Adrenal gland (tissue), 12 donors: Measurements from ENCODE around the gene B4GALNT3. TPM values are rescaled to one million over a fixed set of nuclear protein-coding genes. Genes with fewer than 3 reads are reported as not detected.

Source experiments
- DNase-seq, 7 donors: peaks; one replicate each; pipeline ENCODE4 v3.0.0-alpha.2; 2019 to 2020
- H3K27ac ChIP-seq, 5 donors: fragments of 200-600 bp; sonication (generic) in 4 of 5; 1 replicate in 3 of 5; 2 replicates in 2 of 5; pipeline versions ENCODE4 v1.5.1 to v1.8.0; 2016 to 2020; ENCODE audit warnings: mild to moderate bottlenecking in 1 of 5
- H3K27me3 ChIP-seq: fragments of 200-600 bp; 2 replicates; pipeline ENCODE4 v1.8.0; 2021
- H3K36me3 ChIP-seq, 2 donors: fragments of 200-600 bp; replicated peaks in 1 of 2; 1 replicate in 1 of 2; 2 replicates in 1 of 2; pipeline versions ENCODE4 v1.5.1 to v1.8.0; 2018 to 2022
- H3K4me1 ChIP-seq, 2 donors: fragments of 200-600 bp; replicated peaks in 1 of 2; 1 replicate in 1 of 2; 2 replicates in 1 of 2; pipeline versions ENCODE4 v1.5.1 to v1.8.0; 2018 to 2021
- H3K4me3 ChIP-seq, 4 donors: fragments of 200-600 bp; sonication (generic) in 3 of 4; one replicate each; pipeline ENCODE4 v1.5.1; 2016 to 2018
- H3K9me3 ChIP-seq, 3 donors: fragments of 200-600 bp; sonication (generic) in 1 of 3; replicated peaks in 1 of 3; 1 replicate in 2 of 3; 2 replicates in 1 of 3; pipeline versions ENCODE4 v1.5.1 to v1.8.0; 2016 to 2021
- CTCF ChIP-seq, 6 experiments: fragments of 450-650 bp in 4 of 6; fragments of 200-600 bp in 2 of 6; sonication (generic) in 1 of 6; IDR thresholded peaks; 1 replicate in 5 of 6; 2 replicates in 1 of 6; pipeline versions ENCODE4 v1.5.1 to v1.8.0; 2016 to 2021; ENCODE audit warnings: antibody characterized with exemption in 6 of 6, mild to moderate bottlenecking in 2 of 6, moderate library complexity in 1 of 6
- POLR2A ChIP-seq, 2 donors: fragments of 450-650 bp; IDR thresholded peaks; one replicate each; pipeline ENCODE4 v1.6.1; 2017; ENCODE audit warnings: antibody characterized with exemption in 2 of 2, mild to moderate bottlenecking in 2 of 2, moderate library complexity in 1 of 2
- WGBS, 4 donors: extraction: QIAGEN DNeasy Blood & Tissue Kit in 2 of 4; methylation state at CpG; one replicate each; pipeline versions ENCODE4 v1.1.5 to v1.1.7; 2013 to 2017; 5-methylcytosine and 5-hydroxymethylcytosine counted together
- intact Hi-C, 2 donors: fragments of 100-400 bp; cut with DNase I; formaldehyde crosslinking; loops; one replicate each; pipeline versions ENCODE4 v1.14.1 to v1.15.0; 2022 to 2023
- polyA plus RNA-seq, 3 donors: library from polyadenylated mRNA; stranded (reverse); fragments of 200-250 nt in 2 of 3; fragments of 350-450 nt in 1 of 3; fragmentation: Illumina TruSeq in 1 of 3; extraction: RNeasy Lipid Tissue Mini Kit (QIAGEN cat#74804) in 1 of 3; gene quantifications; one replicate each; pipeline ENCODE4 v1.2.3, GENCODE V29; 2013 to 2014
- total RNA-seq, 9 donors: library from RNA; depleted of rRNA in 4 of 9; stranded (reverse); fragments of >200 nt in 4 of 9; fragments of 120-200 nt in 1 of 9; fragmentation: NEBNext Ultra II Directional in 1 of 9; extraction: Animal tissue kit (Norgen Biotek cat#: 25700) in 1 of 9; gene quantifications; one replicate each; pipeline versions ENCODE4 v1.1.0 to v1.2.4, GENCODE V29; 2013 to 2023
- donor health status: healthy with polysubstance abuse.
- donor health status: Bipolar disorder and iron deficiency.
- donor health status: DM: yes; HTN: yes; CAD: no.
- donor health status: DM: no; HTN: no; CAD: no.
- donor health status: DM: no; HTN: no; CAD: no.
- donor health status: DM: yes; HTN: yes; CAD: no.

B4GALNT3 gene
- total and polyA plus RNA-seq, 12 donors: 3.1 to 43.1 (median 28.5) TPM

- WGBS, 4 donors: 61 to 71% (median 63%) methylated on average over 12 to 13 of the region's 13 CpGs
- DNase-seq: no peak
Observed at GRCh38 chr12:597926-598568, 138.3 kb downstream of the B4GALNT3 start.

GRCh38 chr12:599756-600155 lies 140.0 kb downstream of the B4GALNT3 start:
- Histone ChIP-seq H3K4me1 (no peaks in the 10 kb centered on the region), H3K4me3 (no peak overlapping the region), H3K9me3 (peaks cover 0 to 4% (median 0%) of the 10 kb centered on the region in 3 donors), H3K36me3 (no peaks in the 10 kb centered on the region), H3K27me3 (no peaks in the 10 kb centered on the region), H3K27ac (no peak overlapping the region)
- DNase-seq: no peak
- TF ChIP-seq CTCF (IDR thresholded peaks at IDR 0.05): no peak
- no peak for TF ChIP-seq POLR2A (IDR thresholded peaks at IDR 0.05)
- 79 to 99% (median 96%) methylated on average over 9 to 13 of the region's 13 CpGs for WGBS, 4 donors
- intact Hi-C loops: no loop called here

More at GRCh38 chr12:597926-598568, 138.3 kb downstream of the B4GALNT3 start:
- H3K36me3 ChIP-seq: no peaks in the 10 kb centered on the region
- no peaks in the 10 kb centered on the region for H3K4me1 ChIP-seq
- no peaks in the 10 kb centered on the region for H3K27me3 ChIP-seq
- H3K9me3 ChIP-seq: peaks cover 0 to 1% (median 0%) of the 10 kb centered on the region in 3 donors
- no peak overlapping the region for H3K4me3 ChIP-seq
- TF ChIP-seq POLR2A (IDR thresholded peaks at IDR 0.05) (no peak), CTCF (IDR thresholded peaks at IDR 0.05) (no peak)
- intact Hi-C loops: no loop called here
- no peak overlapping the region for H3K27ac ChIP-seq

- no peaks in the 10 kb centered on the region for H3K4me1 ChIP-seq
- TF ChIP-seq CTCF (IDR thresholded peaks at IDR 0.05) (no peak), POLR2A (IDR thresholded peaks at IDR 0.05) (no peak)
- no peaks in the 10 kb centered on the region for H3K27me3 ChIP-seq
- H3K27ac ChIP-seq: no peak overlapping the region
- H3K9me3 ChIP-seq: peaks cover 0 to 4% (median 0%) of the 10 kb centered on the region in 3 donors
- intact Hi-C loops: no loop called here
- H3K4me3 ChIP-seq: no peak overlapping the region
- DNase-seq: no peak
- no peaks in the 10 kb centered on the region for H3K36me3 ChIP-seq
- 72 to 84% (median 79%) methylated on average over 7 of the region's 7 CpGs for WGBS, 4 donors
Observed at GRCh38 chr12:601976-602699, 142.4 kb downstream of the B4GALNT3 start.

- DNase-seq: no peak
- no peaks in the 10 kb centered on the region for H3K36me3 ChIP-seq
- TF ChIP-seq POLR2A (IDR thresholded peaks at IDR 0.05) (no peak), CTCF (IDR thresholded peaks at IDR 0.05) (no peak)
- H3K27me3 ChIP-seq: no peaks in the 10 kb centered on the region
- H3K4me1 ChIP-seq: no peaks in the 10 kb centered on the region
- intact Hi-C loops: no loop called here
- H3K4me3 ChIP-seq: no peak overlapping the region
- H3K27ac ChIP-seq: no peak overlapping the region
- H3K9me3 ChIP-seq: peaks cover 0 to 4% (median 0%) of the 10 kb centered on the region in 3 donors
Observed at GRCh38 chr12:602700-603068, 142.9 kb downstream of the B4GALNT3 start.
